KMS-11 (cell line): Measurements from ENCODE around the gene HHIPL1.

ENCODE experiments used
- H2AFZ ChIP-seq: fragments of 200-600 bp; sonication (generic); 2 replicates; pipeline ENCODE4 v1.6.1; 2016; ENCODE audit warnings: antibody characterized with exemption, mixed run types, low read depth
- H3K27ac ChIP-seq: fragments of 200-600 bp; sonication (generic); 2 replicates; pipeline ENCODE4 v1.6.1; 2016; ENCODE audit warnings: mild to moderate bottlenecking, mixed run types
- H3K27me3 ChIP-seq: fragments of 200-600 bp; sonication (generic); 2 replicates; pipeline ENCODE4 v1.6.1; 2017; ENCODE audit warnings: mild to moderate bottlenecking, low read depth, mixed run types, moderate library complexity; ENCODE audit not compliant: insufficient read depth
- H3K36me3 ChIP-seq: fragments of 200-600 bp; sonication (generic); 2 replicates; pipeline ENCODE4 v1.6.1; 2017; ENCODE audit warnings: mild to moderate bottlenecking, mixed run types; ENCODE audit not compliant: insufficient read depth
- H3K4me1 ChIP-seq: fragments of 200-600 bp; sonication (generic); 2 replicates; pipeline ENCODE4 v1.6.1; 2016; ENCODE audit warnings: mild to moderate bottlenecking, low read depth, mixed run types; ENCODE audit not compliant: poor library complexity, severe bottlenecking
- H3K4me2 ChIP-seq: fragments of 200-600 bp; sonication (generic); 2 replicates; pipeline ENCODE4 v1.7.0; 2016; ENCODE audit warnings: mild to moderate bottlenecking, mixed run types
- H3K4me3 ChIP-seq: fragments of 200-600 bp; sonication (generic); IDR thresholded peaks from 2 replicates; pipeline ENCODE4 v1.6.1; 2017; ENCODE audit warnings: low read depth, low read length, mixed read lengths; ENCODE audit not compliant: insufficient read depth
- H3K79me2 ChIP-seq: fragments of 200-600 bp; sonication (generic); 2 replicates; pipeline ENCODE4 v1.6.1; 2016; ENCODE audit warnings: low read depth, mixed run types; ENCODE audit not compliant: insufficient read depth
- H3K9ac ChIP-seq: fragments of 200-600 bp; sonication (generic); 2 replicates; pipeline ENCODE4 v1.6.1; 2016; ENCODE audit warnings: mild to moderate bottlenecking, mixed run types
- H4K20me1 ChIP-seq: fragments of 200-600 bp; sonication (generic); 2 replicates; pipeline ENCODE4 v1.6.1; 2016; ENCODE audit warnings: mild to moderate bottlenecking, mixed run types; ENCODE audit not compliant: insufficient read depth
- TF ChIP-seq, protein P1 (sequence below): fragments of 200-600 bp; sonication (generic); conservative IDR thresholded peaks from 2 replicates; pipeline ENCODE4 v1.6.1; 2017; ENCODE audit warnings: low read depth, mild to moderate bottlenecking, antibody characterized with exemption, low read length, moderate library complexity, mixed read lengths

Gene HHIPL1

DNA sequence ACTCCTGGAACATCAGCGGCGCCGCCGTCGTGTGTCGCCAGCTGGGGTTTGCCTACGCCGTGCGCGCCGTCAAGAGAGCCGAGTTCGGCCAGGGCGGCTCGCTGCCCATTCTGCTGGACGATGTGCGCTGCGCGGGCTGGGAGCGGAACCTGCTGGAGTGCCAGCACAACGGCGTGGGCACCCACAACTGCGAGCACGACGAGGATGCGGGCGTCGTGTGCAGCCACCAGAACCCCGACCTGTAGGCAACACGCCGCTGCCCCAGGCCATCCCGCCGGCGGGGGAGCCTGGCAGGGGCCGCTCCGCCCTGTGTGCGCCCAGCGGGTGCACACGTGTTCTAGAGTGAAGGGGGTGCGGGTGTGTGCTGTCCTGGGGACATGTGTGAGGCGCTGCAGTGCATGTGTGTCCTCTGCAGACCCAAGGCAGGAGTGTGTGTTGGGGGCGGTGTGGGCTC is 30.5 kb downstream of the HHIPL1 start:
- Histone ChIP-seq H3K79me2 (no peaks in the 10 kb centered on the region), H3K4me2 (no peak overlapping the region), H4K20me1 (no peaks in the 10 kb centered on the region), H3K27ac (no peak overlapping the region), H3K27me3 (no peaks in the 10 kb centered on the region), H3K36me3 (no peaks in the 10 kb centered on the region), H2AFZ (no peak overlapping the region), H3K9ac (no peak overlapping the region), H3K4me3 (no peak overlapping the region), H3K4me1 (peaks cover 35% of the 10 kb centered on the region)
- TF ChIP-seq, protein P1, sequence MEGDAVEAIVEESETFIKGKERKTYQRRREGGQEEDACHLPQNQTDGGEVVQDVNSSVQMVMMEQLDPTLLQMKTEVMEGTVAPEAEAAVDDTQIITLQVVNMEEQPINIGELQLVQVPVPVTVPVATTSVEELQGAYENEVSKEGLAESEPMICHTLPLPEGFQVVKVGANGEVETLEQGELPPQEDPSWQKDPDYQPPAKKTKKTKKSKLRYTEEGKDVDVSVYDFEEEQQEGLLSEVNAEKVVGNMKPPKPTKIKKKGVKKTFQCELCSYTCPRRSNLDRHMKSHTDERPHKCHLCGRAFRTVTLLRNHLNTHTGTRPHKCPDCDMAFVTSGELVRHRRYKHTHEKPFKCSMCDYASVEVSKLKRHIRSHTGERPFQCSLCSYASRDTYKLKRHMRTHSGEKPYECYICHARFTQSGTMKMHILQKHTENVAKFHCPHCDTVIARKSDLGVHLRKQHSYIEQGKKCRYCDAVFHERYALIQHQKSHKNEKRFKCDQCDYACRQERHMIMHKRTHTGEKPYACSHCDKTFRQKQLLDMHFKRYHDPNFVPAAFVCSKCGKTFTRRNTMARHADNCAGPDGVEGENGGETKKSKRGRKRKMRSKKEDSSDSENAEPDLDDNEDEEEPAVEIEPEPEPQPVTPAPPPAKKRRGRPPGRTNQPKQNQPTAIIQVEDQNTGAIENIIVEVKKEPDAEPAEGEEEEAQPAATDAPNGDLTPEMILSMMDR, result no peak

DNA sequence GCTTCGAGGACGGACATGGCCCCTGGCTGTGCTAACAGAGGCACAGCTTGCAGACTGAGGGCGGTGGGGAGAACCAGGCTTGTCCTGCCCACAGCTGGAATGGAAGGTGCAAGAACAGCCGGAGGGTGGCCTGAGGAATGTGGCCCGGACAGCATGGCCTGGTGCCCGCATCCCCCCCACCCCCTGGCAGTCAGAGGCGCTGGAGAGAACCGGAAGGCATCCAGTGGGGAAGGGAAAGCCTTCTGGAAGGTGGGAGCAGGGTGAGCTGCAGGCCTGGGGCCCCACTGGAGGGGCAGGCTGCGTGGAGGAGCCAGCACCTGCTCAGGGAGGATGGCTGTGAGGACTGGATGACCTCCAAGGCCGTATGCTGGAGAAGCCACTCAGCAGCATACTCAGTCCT is 31.0 kb downstream of the HHIPL1 start:
- Histone ChIP-seq H4K20me1 (no peaks in the 10 kb centered on the region), H3K4me3 (no peak overlapping the region), H3K27ac (no peak overlapping the region), H3K79me2 (no peaks in the 10 kb centered on the region), H3K4me2 (no peak overlapping the region), H3K27me3 (no peaks in the 10 kb centered on the region), H2AFZ (no peak overlapping the region), H3K9ac (no peak overlapping the region), H3K36me3 (no peaks in the 10 kb centered on the region), H3K4me1 (peaks cover 30% of the 10 kb centered on the region)
- TF ChIP-seq, protein P1, result no peak

DNA sequence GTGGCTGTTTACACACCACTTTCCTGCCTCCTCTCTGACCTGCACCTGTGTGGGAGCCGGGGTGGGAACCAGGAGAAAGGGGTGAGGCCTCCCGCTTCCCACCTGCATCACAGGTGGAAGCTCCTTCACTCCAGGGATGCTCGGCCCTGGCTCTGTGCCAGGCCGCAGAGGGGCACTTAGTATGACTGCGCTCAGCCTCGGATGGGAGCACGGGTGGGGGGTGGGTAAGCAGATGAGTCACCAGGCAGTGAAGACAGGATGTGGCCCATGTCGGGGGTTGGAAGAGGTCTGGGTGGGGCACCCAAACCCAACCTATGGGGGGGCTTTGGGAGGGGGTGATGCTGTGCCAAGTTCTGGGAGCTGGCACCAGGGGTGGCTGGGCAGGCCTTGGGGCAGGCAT is 31.7 kb downstream of the HHIPL1 start:
- Histone ChIP-seq H3K4me2 (no peak overlapping the region), H3K27me3 (no peaks in the 10 kb centered on the region)

DNA sequence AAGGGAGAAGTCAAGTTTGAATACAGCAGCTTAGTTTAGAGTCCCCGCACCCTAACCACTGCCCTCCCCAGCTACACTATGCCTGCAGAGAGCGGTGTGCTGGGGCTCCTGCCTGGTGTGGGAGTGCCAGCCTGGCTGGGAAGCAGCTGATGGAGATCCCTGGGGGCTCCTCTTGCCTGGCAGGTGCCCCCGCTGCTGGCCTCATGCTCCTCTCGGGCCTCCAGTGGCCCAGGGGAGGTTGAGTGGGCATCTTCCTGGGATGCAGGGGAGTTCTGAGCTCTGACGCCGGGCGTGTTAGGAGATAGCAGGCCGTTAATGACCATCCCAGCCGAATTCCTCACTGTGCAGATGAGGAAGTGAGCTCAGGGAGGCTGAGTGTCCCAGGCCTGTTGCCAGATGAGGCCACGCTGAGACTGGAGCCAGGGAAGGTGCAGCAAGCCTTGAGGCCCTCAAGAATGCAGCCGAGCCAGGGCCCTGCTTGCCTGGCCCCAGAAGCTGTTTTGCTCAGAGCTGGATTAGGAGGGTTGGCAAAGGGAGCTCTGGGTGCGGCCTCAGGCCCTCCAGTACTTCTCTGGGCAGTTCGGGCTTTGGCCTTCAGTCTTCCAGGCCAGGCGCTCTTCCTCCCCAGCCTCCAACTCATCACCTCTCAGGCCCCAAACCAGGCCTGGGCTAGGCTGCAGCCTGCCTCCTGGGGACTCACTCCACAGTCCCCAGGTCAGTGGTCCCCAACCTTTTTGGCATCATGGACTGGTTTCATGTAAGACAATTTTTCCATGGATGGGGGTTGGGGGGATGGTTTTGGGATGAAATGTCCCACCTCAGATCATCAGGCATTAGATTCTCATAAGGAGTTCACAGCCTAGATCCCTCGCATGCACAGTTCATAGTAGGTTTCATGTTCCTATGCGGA is 32.6 kb downstream of the HHIPL1 start:
- no peaks in the 10 kb centered on the region for H3K36me3 ChIP-seq
- no peak overlapping the region for H2AFZ ChIP-seq
- H3K4me3 ChIP-seq, result no peak overlapping the region
- H3K4me1 ChIP-seq, result peaks cover 19% of the 10 kb centered on the region
- no peaks in the 10 kb centered on the region for H4K20me1 ChIP-seq
- no peak overlapping the region for H3K9ac ChIP-seq
- H3K27me3 ChIP-seq, result no peaks in the 10 kb centered on the region
- H3K4me2 ChIP-seq, result no peak overlapping the region
- no peaks in the 10 kb centered on the region for H3K79me2 ChIP-seq
- TF ChIP-seq, protein P1, result no peak
- H3K27ac ChIP-seq, result no peak overlapping the region

More for the DNA sequence above, 31.7 kb downstream of the HHIPL1 start:
- H2AFZ ChIP-seq, result no peak overlapping the region
- peaks cover 25% of the 10 kb centered on the region for H3K4me1 ChIP-seq
- no peaks in the 10 kb centered on the region for H3K79me2 ChIP-seq
- H3K4me3 ChIP-seq, result no peak overlapping the region
- no peak overlapping the region for H3K27ac ChIP-seq
- no peak overlapping the region for H3K9ac ChIP-seq
- H4K20me1 ChIP-seq, result no peaks in the 10 kb centered on the region
- H3K36me3 ChIP-seq, result no peaks in the 10 kb centered on the region
- TF ChIP-seq, protein P1, result no peak
